ENCODE results near the gene C1QTNF6.

DNA sequence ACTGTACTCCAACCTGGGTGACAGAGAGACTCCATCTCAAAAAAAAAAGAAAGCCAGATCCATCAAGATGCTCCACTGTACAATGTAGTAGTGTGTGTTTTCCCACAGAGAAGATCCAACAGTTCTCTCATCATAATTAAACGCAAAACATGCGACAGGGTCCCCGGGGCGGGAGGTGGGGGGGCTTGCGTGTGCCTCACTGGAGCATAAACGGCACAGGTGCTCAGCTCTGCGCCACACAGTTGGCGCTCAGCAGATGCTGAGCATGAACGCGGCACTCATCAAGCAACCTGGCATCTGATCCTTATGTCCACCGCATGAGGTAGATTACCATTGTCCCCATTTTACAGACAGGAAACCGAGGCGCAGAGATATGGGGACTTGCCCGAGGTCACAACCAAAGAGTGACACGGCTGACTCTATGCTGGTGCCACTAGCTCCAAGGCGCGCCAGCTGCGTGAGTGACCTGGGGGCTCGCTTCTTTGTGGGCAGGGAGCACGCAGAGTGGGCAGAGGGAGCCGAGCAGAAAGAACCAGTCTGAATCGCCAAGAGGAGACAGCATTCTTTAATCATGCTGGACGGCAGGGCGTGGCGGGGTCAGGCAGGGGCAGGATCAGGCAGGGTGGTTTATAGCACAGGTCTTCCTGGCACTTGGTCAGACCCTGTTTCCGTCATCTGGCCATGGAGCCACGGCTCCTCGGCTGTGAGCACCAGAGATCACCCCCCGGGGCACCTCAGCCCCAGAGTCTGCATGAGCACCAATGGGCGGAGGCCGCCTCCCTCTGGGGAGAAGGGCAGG is 8.2 kb downstream of the C1QTNF6 start:
- TF ChIP-seq POLR2AphosphoS5 (IDR thresholded peaks at IDR 0.05; ENCODE audit: insufficient read depth, low read depth, low read length) (no peak), CTCF (IDR thresholded peaks at IDR 0.05; ENCODE audit: extremely low read depth in 1 of 2, insufficient read depth in 1 of 2, low read depth in 1 of 2, low read length in 2 of 2) (no peak), POLR2A (IDR thresholded peaks at IDR 0.05; ENCODE audit: low read depth, low read length) (no peak), EZH2 (IDR thresholded peaks at IDR 0.05; ENCODE audit: borderline replicate concordance, low read depth, low read length, severe bottlenecking) (no peak), JUN (IDR thresholded peaks at IDR 0.05; ENCODE audit: borderline replicate concordance, insufficient read depth, insufficient read length, low read depth) (no peak)

Measured in endothelial cell of umbilical vein (primary cell).